Psoas muscle (tissue), 8 donors: ENCODE measurements around the gene ETFA. TPM values are rescaled to one million over a fixed set of nuclear protein-coding genes. Genes with fewer than 3 reads are reported as not detected.

Experiments
- ATAC-seq, 4 donors: fragments of 200-7000 bp; cut with Tn5 transposase; one replicate each; pipeline ENCODE4 v1.9.1; 2020; ENCODE audit warnings: moderate library complexity in 3 of 4, mild to moderate bottlenecking in 2 of 4
- DNase-seq, 2 donors: peaks; one replicate each; pipeline ENCODE4 v3.0.0-alpha.2; 2020
- H3K27ac ChIP-seq: fragments of 200-600 bp; one replicate; pipeline ENCODE4 v1.8.0; 2022
- H3K27me3 ChIP-seq, 3 donors: fragments of 200-600 bp in 1 of 3; one replicate each; pipeline versions ENCODE4 v1.6.1 to v1.8.0; 2013 to 2022; ENCODE audit warnings: low read length in 2 of 3, mild to moderate bottlenecking in 2 of 3, moderate library complexity in 1 of 3; ENCODE audit not compliant: insufficient read depth in 3 of 3
- H3K36me3 ChIP-seq, 2 donors: fragments of 200-600 bp in 1 of 2; one replicate each; pipeline versions ENCODE4 v1.6.1 to v1.8.0; 2013 to 2022; ENCODE audit warnings: low read depth in 1 of 2, mild to moderate bottlenecking in 1 of 2, moderate library complexity in 1 of 2; ENCODE audit not compliant: insufficient read depth in 1 of 2
- H3K4me1 ChIP-seq: fragments of 200-600 bp; one replicate; pipeline ENCODE4 v1.8.0; 2022
- H3K4me3 ChIP-seq: fragments of 200-600 bp; one replicate; pipeline ENCODE4 v1.8.0; 2022; ENCODE audit warnings: mild to moderate bottlenecking
- H3K9me3 ChIP-seq: fragments of 200-600 bp; one replicate; pipeline ENCODE4 v1.8.0; 2022
- CTCF ChIP-seq: fragments of 200-600 bp; IDR thresholded peaks from one replicate; pipeline ENCODE4 v1.8.0; 2022; ENCODE audit warnings: antibody characterized with exemption
- WGBS, 3 donors: extraction: QIAGEN DNeasy Blood & Tissue Kit; methylation state at CpG; one replicate each; pipeline versions ENCODE4 v1.1.6 to v1.1.7; 2013; 5-methylcytosine and 5-hydroxymethylcytosine counted together
- intact Hi-C, 2 donors: fragments of 100-400 bp; cut with DNase I; formaldehyde crosslinking; loops; one replicate each; pipeline versions ENCODE4 v1.11.0 to v1.14.2; 2022
- polyA plus RNA-seq, 3 donors: library from polyadenylated mRNA; stranded (reverse); fragments of 200-250 nt; gene quantifications; one replicate each; pipeline ENCODE4 v1.2.3, GENCODE V29; 2013
- total RNA-seq, 4 donors: library from RNA; stranded (reverse); fragmentation: NEBNext Ultra II Directional in 2 of 4; extraction: Animal tissue kit (Norgen Biotek cat#: 25700) in 2 of 4; gene quantifications; one replicate each; pipeline versions ENCODE4 v1.2.1 to v1.2.4, GENCODE V29; 2021 to 2023
- donor health status: healthy with polysubstance abuse.
- donor health status: DM: no; HTN: no; CAD: no; lungs with moderate emphysema.
- donor health status: Bipolar disorder and iron deficiency.
- donor health status: healthy.
- donor health status: DM: yes; HTN: yes; CAD: no.
- donor health status: DM: no; HTN: no; CAD: no.
- donor health status: DM: no; HTN: no; CAD: no.
- donor health status: DM: yes; HTN: yes; CAD: no.

The ETFA gene
- total and polyA plus RNA-seq, 7 donors, result 257 to 368 (median 276) TPM

GRCh38 chr15:76174654-76175053 is 136.6 kb downstream of the ETFA start:
- H3K36me3 ChIP-seq, result no peaks in the 10 kb centered on the region
- no peak overlapping the region for H3K4me3 ChIP-seq
- H3K9me3 ChIP-seq, result no peaks in the 10 kb centered on the region
- H3K27me3 ChIP-seq, result no peaks in the 10 kb centered on the region
- intact Hi-C loops, result no loop called here
- peak overlapping the region; percentile 94 for H3K27ac ChIP-seq
- WGBS, 3 donors, result 89 to 95% (median 95%) methylated on average over 5 of the region's 5 CpGs
- ATAC-seq (no peak), DNase-seq (no peak)
- no peak for TF ChIP-seq CTCF
- H3K4me1 ChIP-seq, result peaks cover 37% of the 10 kb centered on the region

GRCh38 chr15:76173317-76173834 is 137.9 kb downstream of the ETFA start:
- 63 to 73% (median 67%) methylated on average over 8 of the region's 8 CpGs for WGBS, 3 donors
- H3K27ac ChIP-seq, result peak overlapping the region; percentile 46
- peak in 3 of 4 donors; percentile 24 to 36 (median 25) for ATAC-seq

GRCh38 chr15:76172782-76173181 is 138.5 kb downstream of the ETFA start:
- no peaks in the 10 kb centered on the region for H3K27me3 ChIP-seq
- no peak for ATAC-seq
- no peak for TF ChIP-seq CTCF
- H3K9me3 ChIP-seq, result no peaks in the 10 kb centered on the region
- intact Hi-C loops, result no loop called here
- H3K4me3 ChIP-seq, result no peak overlapping the region
- no peaks in the 10 kb centered on the region for H3K36me3 ChIP-seq
- no peak for DNase-seq
- H3K27ac ChIP-seq, result peak overlapping the region; percentile 46
- 58 to 67% (median 65%) methylated on average over 16 of the region's 16 CpGs for WGBS, 3 donors
- H3K4me1 ChIP-seq, result peaks cover 28% of the 10 kb centered on the region

More at GRCh38 chr15:76173317-76173834, 137.9 kb downstream of the ETFA start:
- no peak for TF ChIP-seq CTCF
- Histone ChIP-seq H3K36me3 (no peaks in the 10 kb centered on the region), H3K27me3 (no peaks in the 10 kb centered on the region), H3K4me3 (no peak overlapping the region), H3K4me1 (peaks cover 34% of the 10 kb centered on the region), H3K9me3 (no peaks in the 10 kb centered on the region)
- DNase-seq, result no peak
- intact Hi-C loops, result no loop called here

- Histone ChIP-seq H3K27ac (no peak overlapping the region), H3K27me3 (no peaks in the 10 kb centered on the region), H3K36me3 (no peaks in the 10 kb centered on the region), H3K9me3 (no peaks in the 10 kb centered on the region), H3K4me1 (peaks cover 8% of the 10 kb centered on the region), H3K4me3 (no peak overlapping the region)
- intact Hi-C loops, result no loop called here
- WGBS, 3 donors, result 76 to 83% (median 83%) methylated on average over 16 of the region's 16 CpGs
- DNase-seq, result peak in 1 of 2 donors; percentile 46
- no peak for ATAC-seq
- no peak for TF ChIP-seq CTCF
Observed at GRCh38 chr15:76169911-76170800, 141.1 kb downstream of the ETFA start.
